Measurements from ENCODE around the gene RNFT2.

DNA sequence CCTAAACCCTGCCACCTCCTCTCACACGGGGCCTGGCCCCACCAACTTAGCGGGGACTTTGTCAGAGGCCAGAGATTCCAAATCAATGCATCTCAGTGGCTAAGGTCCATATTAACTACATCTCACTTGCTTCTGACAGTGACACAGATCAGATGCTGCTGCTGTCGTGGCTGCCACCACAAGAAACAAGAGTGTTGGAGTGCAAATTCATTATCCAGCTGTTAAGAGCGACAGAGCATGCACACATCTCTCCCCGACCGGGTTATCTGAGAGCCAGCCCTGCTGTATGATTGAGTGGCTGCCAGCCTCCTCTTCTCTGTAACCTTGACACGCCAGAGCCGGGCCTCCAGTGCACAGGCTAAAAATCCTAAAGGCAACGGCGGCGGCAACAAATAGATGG is 40.4 kb upstream of the RNFT2 start:
- TF ChIP-seq POLR2A (IDR thresholded peaks at IDR 0.05) = no peak
- TF ChIP-seq, protein P1, sequence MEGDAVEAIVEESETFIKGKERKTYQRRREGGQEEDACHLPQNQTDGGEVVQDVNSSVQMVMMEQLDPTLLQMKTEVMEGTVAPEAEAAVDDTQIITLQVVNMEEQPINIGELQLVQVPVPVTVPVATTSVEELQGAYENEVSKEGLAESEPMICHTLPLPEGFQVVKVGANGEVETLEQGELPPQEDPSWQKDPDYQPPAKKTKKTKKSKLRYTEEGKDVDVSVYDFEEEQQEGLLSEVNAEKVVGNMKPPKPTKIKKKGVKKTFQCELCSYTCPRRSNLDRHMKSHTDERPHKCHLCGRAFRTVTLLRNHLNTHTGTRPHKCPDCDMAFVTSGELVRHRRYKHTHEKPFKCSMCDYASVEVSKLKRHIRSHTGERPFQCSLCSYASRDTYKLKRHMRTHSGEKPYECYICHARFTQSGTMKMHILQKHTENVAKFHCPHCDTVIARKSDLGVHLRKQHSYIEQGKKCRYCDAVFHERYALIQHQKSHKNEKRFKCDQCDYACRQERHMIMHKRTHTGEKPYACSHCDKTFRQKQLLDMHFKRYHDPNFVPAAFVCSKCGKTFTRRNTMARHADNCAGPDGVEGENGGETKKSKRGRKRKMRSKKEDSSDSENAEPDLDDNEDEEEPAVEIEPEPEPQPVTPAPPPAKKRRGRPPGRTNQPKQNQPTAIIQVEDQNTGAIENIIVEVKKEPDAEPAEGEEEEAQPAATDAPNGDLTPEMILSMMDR (IDR thresholded peaks at IDR 0.05 in 4 of 5, conservative IDR thresholded peaks at IDR 0.05 in 1 of 5) = no peak
